ENCODE data around the gene COL6A6.

COL6A6 gene

DNA sequence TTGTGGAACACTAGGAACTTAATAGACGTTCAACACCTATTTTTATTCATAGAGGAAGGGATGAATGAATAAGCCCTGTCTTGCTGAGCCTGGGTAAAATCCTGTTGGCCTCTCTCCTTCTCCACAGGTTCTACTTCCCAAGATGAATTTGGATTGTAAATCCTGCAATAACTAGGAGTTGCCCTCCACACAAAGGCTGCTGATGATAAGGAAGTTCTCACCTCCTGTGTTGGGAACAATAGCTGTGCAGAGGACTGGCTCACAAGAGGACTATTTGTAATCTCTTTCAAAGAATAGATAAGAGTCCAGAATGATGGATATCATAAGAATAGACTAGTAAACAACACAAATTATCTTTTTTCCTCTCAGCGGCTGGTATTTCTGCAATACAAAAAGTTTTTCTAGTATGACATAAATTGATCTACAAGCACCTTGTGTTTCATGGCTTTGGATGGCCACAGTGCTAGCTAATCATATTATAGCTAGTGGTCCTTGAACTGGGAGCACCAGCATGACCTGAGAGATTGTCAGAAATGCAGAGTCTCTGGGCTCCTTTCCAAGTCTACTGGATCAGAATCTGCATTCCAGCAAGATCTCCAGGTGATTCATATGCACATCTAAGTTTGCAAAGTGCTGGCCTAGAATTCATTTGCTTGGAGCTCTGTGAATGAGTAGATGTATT, 28.1 kb upstream of the COL6A6 start:
- no peak for DNase-seq (ENCODE audit: low read depth)
- no peak overlapping the region for H3K4me3 ChIP-seq (ENCODE audit: low read depth, low read length)
- TF ChIP-seq, protein P1, sequence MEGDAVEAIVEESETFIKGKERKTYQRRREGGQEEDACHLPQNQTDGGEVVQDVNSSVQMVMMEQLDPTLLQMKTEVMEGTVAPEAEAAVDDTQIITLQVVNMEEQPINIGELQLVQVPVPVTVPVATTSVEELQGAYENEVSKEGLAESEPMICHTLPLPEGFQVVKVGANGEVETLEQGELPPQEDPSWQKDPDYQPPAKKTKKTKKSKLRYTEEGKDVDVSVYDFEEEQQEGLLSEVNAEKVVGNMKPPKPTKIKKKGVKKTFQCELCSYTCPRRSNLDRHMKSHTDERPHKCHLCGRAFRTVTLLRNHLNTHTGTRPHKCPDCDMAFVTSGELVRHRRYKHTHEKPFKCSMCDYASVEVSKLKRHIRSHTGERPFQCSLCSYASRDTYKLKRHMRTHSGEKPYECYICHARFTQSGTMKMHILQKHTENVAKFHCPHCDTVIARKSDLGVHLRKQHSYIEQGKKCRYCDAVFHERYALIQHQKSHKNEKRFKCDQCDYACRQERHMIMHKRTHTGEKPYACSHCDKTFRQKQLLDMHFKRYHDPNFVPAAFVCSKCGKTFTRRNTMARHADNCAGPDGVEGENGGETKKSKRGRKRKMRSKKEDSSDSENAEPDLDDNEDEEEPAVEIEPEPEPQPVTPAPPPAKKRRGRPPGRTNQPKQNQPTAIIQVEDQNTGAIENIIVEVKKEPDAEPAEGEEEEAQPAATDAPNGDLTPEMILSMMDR (IDR thresholded peaks at IDR 0.05; ENCODE audit: low read depth, low read length, missing control alignments), result no peak

DNA sequence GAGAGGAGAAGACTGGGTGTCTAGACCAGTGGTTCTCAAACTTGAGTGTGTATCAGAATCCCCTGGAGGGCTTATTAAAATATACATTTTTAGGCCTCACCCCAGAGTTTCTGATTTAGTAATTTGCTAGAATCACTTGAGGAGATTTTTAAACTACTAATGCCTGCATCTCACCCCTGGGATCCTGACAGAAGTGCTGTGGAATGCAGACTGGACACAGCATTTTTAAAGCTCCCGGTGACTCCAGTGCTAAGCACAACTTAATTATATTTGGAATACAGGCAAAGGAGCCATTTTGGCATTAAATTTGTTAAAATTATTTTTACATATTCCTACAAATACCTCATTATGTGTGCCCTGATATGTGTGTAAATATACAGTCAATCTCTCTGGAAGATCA, 26.7 kb upstream of the COL6A6 start:
- DNase-seq (ENCODE audit: low read depth), result no peak
- H3K4me3 ChIP-seq (ENCODE audit: low read depth, low read length), result no peak overlapping the region
- TF ChIP-seq, protein P1 (IDR thresholded peaks at IDR 0.05; ENCODE audit: low read depth, low read length, missing control alignments), result no peak

DNA sequence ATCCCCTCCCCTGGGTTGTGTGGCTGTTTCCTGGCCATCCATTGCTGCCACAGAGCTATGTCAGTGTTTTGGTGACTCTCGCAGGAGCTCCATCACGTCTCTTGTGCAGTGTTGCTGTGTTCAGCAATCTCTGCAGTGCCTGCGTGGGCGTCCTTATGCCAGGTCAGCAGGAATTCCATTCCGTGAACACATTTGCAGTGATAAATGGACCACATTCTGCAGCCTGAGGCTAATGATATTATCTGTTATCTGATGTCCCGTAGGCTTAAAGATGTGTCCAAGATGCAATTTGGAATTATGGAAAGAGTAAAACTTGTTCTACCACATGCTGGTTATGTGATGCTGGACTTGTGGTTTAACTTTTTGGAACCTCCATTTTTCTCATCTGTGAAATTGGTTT, 25.5 kb upstream of the COL6A6 start:
- TF ChIP-seq, protein P1 (IDR thresholded peaks at IDR 0.05; ENCODE audit: low read depth, low read length, missing control alignments), result no peak
- DNase-seq (ENCODE audit: low read depth), result no peak
- no peak overlapping the region for H3K4me3 ChIP-seq (ENCODE audit: low read depth, low read length)

DNA sequence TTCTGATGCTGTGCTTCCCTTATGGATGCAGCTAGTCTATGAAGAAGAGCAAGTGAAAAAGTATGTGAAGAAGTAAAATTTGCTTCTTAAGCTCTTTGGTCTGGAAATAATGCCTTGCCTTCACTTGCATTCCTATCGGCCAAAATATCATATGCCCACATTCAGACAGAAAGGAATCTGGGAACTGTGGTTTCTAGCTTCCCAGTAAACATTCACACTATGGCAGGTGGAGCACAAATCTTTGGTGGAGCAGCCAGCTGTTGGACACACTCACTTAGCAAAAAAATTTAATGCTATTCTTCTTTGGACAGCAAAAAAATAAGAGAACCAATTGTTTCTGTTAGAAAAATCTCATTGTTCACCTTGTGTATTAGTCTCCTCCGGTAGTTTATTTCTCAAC, 12.3 kb upstream of the COL6A6 start:
- no peak for DNase-seq (ENCODE audit: low read depth)
- H3K4me3 ChIP-seq (ENCODE audit: low read depth, low read length), result no peak overlapping the region
- TF ChIP-seq, protein P1 (IDR thresholded peaks at IDR 0.05; ENCODE audit: low read depth, low read length, missing control alignments), result no peak

DNA sequence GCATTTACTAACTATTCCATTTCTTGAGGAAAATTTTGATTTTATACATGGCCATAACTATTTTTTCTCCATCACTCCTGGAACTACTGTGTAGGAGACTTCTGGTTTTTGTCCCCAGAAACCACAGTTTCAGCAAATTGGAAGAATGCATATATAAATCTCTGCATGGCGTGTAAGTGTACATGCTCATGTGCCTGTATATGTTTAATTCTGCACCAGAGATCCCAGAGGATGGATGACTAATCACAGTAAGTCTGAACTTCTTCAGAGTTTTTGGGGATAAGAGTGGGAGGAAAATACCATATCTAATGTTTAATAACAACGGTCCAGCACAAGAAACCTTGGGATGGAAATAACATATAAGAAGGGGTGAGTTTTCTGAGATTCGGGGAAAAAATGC, 10.9 kb upstream of the COL6A6 start:
- H3K4me3 ChIP-seq (ENCODE audit: low read depth, low read length), result no peak overlapping the region
- TF ChIP-seq, protein P1 (IDR thresholded peaks at IDR 0.05; ENCODE audit: low read depth, low read length, missing control alignments), result no peak
- DNase-seq (ENCODE audit: low read depth), result no peak

DNA sequence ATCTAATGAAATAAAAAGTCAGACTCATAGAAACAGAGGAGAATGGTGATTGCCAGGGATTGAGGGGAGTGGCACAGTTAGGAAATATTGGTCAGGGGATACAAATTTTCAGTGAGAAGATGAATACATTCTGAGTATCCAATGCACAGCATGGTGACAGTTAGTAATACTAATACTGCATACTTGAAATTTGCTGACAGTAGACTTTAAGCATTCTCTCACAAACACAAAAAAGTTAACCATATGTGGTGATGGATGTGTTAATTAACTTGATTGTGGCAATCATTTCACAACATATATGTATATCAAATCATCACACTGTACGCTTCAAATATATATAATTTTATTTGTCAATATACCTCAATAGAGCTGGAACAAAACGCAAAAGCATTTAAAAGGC, 9.2 kb upstream of the COL6A6 start:
- no peak for DNase-seq (ENCODE audit: low read depth)
- H3K4me3 ChIP-seq (ENCODE audit: low read depth, low read length), result no peak overlapping the region

More for the DNA sequence above, 9.2 kb upstream of the COL6A6 start:
- TF ChIP-seq, protein P1 (IDR thresholded peaks at IDR 0.05; ENCODE audit: low read depth, low read length, missing control alignments), result no peak
